H9 (cell line): Measurements from ENCODE around the gene PLEKHA8. TPM values are rescaled to one million over a fixed set of nuclear protein-coding genes. Genes with fewer than 3 reads are reported as not detected.

Experiments
- DNase-seq: peaks from one replicate; pipeline ENCODE4 v3.0.0-alpha.2; 2017
- H2AFZ ChIP-seq: one replicate; pipeline ENCODE4 v1.6.1; 2013; ENCODE audit warnings: mild to moderate bottlenecking, low read length, control low read depth, moderate library complexity
- H2AK5ac ChIP-seq: 2 replicates; pipeline ENCODE4 v1.6.1; 2013; ENCODE audit warnings: low read length, control low read depth, mixed read lengths; ENCODE audit not compliant: insufficient read length
- H2BK120ac ChIP-seq: one replicate; pipeline ENCODE4 v1.6.1; 2013; ENCODE audit warnings: low read depth, mild to moderate bottlenecking, low read length, control low read depth, inconsistent platforms; ENCODE audit not compliant: poor library complexity, severe bottlenecking
- H2BK12ac ChIP-seq: 2 replicates; pipeline ENCODE4 v1.6.1; 2013; ENCODE audit warnings: low read length, control low read depth, mixed read lengths, low read depth; ENCODE audit not compliant: insufficient read length
- H2BK15ac ChIP-seq: 2 replicates; pipeline ENCODE4 v1.6.1; 2013; ENCODE audit warnings: low read depth, low read length, control low read depth
- H2BK20ac ChIP-seq: one replicate; pipeline ENCODE4 v1.6.1; 2013; ENCODE audit warnings: low read depth, mild to moderate bottlenecking, low read length, control low read depth, inconsistent platforms; ENCODE audit not compliant: poor library complexity, severe bottlenecking
- H2BK5ac ChIP-seq: 2 replicates; pipeline ENCODE4 v1.6.1; 2013; ENCODE audit warnings: low read length, control low read depth, mixed read lengths; ENCODE audit not compliant: insufficient read length
- H3K14ac ChIP-seq: 2 replicates; pipeline ENCODE4 v1.6.1; 2013; ENCODE audit warnings: low read length, control low read depth; ENCODE audit not compliant: insufficient read depth
- H3K18ac ChIP-seq: 2 replicates; pipeline ENCODE4 v1.6.1; 2013; ENCODE audit warnings: low read depth, mild to moderate bottlenecking, mixed read lengths, low read length, control low read depth; ENCODE audit not compliant: insufficient read length
- H3K23ac ChIP-seq: 2 replicates; pipeline ENCODE4 v1.6.1; 2013; ENCODE audit warnings: low read length, control low read depth, mixed read lengths, low read depth; ENCODE audit not compliant: insufficient read length
- H3K23me2 ChIP-seq: 2 replicates; pipeline ENCODE4 v1.6.1; 2013; ENCODE audit warnings: low read depth, mild to moderate bottlenecking, mixed read lengths, low read length, control low read depth; ENCODE audit not compliant: insufficient read length, poor library complexity, severe bottlenecking
- H3K27ac ChIP-seq: 2 replicates; pipeline ENCODE4 v1.5.1; 2013; ENCODE audit warnings: low read length, control low read depth, mixed read lengths, low read depth; ENCODE audit not compliant: insufficient read length
- H3K27me3 ChIP-seq: 2 replicates; pipeline ENCODE4 v1.6.1; 2013; ENCODE audit warnings: low read length, control low read depth, inconsistent platforms; ENCODE audit not compliant: insufficient read depth
- H3K4ac ChIP-seq: 2 replicates; pipeline ENCODE4 v1.6.1; 2013; ENCODE audit warnings: low read depth, mild to moderate bottlenecking, control low read depth, inconsistent platforms, low read length, moderate library complexity
- H3K4me1 ChIP-seq: 2 replicates; pipeline ENCODE4 v1.6.1; 2013; ENCODE audit warnings: low read length, control low read depth, inconsistent platforms; ENCODE audit not compliant: insufficient read depth
- H3K4me2 ChIP-seq: 2 replicates; pipeline ENCODE4 v1.6.1; 2013; ENCODE audit warnings: low read length, control low read depth, mixed read lengths; ENCODE audit not compliant: insufficient read length, insufficient read depth
- H3K56ac ChIP-seq: 2 replicates; pipeline ENCODE4 v1.6.1; 2013; ENCODE audit warnings: low read depth, mild to moderate bottlenecking, mixed read lengths, low read length, control low read depth; ENCODE audit not compliant: insufficient read length
- H3K79me1 ChIP-seq: 2 replicates; pipeline ENCODE4 v1.6.1; 2013; ENCODE audit warnings: low read depth, mild to moderate bottlenecking, moderate library complexity, low read length, control low read depth, inconsistent platforms; ENCODE audit not compliant: insufficient read depth, poor library complexity, severe bottlenecking
- H3K79me2 ChIP-seq: 2 replicates; pipeline ENCODE4 v1.6.1; 2013; ENCODE audit warnings: low read length, control low read depth, inconsistent platforms; ENCODE audit not compliant: insufficient read depth
- H3K9ac ChIP-seq: 2 replicates; pipeline ENCODE4 v1.6.1; 2013; ENCODE audit warnings: low read length, control low read depth, mixed read lengths; ENCODE audit not compliant: insufficient read length; ENCODE audit errors: extremely low read depth
- H3K9me3 ChIP-seq: one replicate; pipeline ENCODE4 v1.6.1; 2013; ENCODE audit warnings: low read depth, low read length, inconsistent platforms; ENCODE audit not compliant: control insufficient read depth
- H3T11ph ChIP-seq: one replicate; pipeline ENCODE4 v1.6.1; 2013; ENCODE audit warnings: mild to moderate bottlenecking, low read length, control low read depth, inconsistent platforms
- H4K20me1 ChIP-seq: one replicate; pipeline ENCODE4 v1.6.1; 2013; ENCODE audit not compliant: control insufficient read depth, insufficient read length, insufficient read depth
- H4K5ac ChIP-seq: 2 replicates; pipeline ENCODE4 v1.6.1; 2013; ENCODE audit warnings: low read depth, mild to moderate bottlenecking, mixed read lengths, low read length, control low read depth; ENCODE audit not compliant: insufficient read length
- H4K8ac ChIP-seq: replicated peaks from 2 replicates; pipeline ENCODE4 v1.6.1; 2013; ENCODE audit warnings: low read length, control low read depth, mixed read lengths, low read depth; ENCODE audit not compliant: insufficient read length
- H4K91ac ChIP-seq: 2 replicates; pipeline ENCODE4 v1.6.1; 2013; ENCODE audit warnings: low read depth, mild to moderate bottlenecking, moderate library complexity, mixed read lengths, low read length, control low read depth; ENCODE audit not compliant: insufficient read length
- H3K27ac Mint-ChIP-seq, 3 experiments: 2 replicates in 2 of 3; 3 replicates in 1 of 3; pipeline ENCODE4 v1.8.0; 2020 to 2021; ENCODE audit warnings: mixed read lengths in 3 of 3, mild to moderate bottlenecking in 1 of 3, moderate library complexity in 1 of 3
- H3K27me3 Mint-ChIP-seq: 2 replicates; pipeline ENCODE4 v1.8.0; 2021; ENCODE audit warnings: low read depth, mild to moderate bottlenecking, moderate library complexity, mixed read lengths
- H3K36me3 Mint-ChIP-seq, 3 experiments: 2 replicates in 2 of 3; 3 replicates in 1 of 3; pipeline ENCODE4 v1.8.0; 2020 to 2021; ENCODE audit warnings: low read depth in 3 of 3, mixed read lengths in 3 of 3; ENCODE audit not compliant: insufficient read depth in 1 of 3
- H3K4me1 Mint-ChIP-seq, 2 experiments: 2 replicates each; pipeline ENCODE4 v1.8.0; 2020; ENCODE audit warnings: mixed read lengths in 2 of 2
- H3K4me3 Mint-ChIP-seq, 2 experiments: 2 replicates in 1 of 2; 3 replicates in 1 of 2; pipeline ENCODE4 v1.8.0; 2020 to 2021; ENCODE audit warnings: mild to moderate bottlenecking in 2 of 2, mixed read lengths in 2 of 2, moderate library complexity in 1 of 2
- H3K9me3 Mint-ChIP-seq, 2 experiments: 2 replicates in 1 of 2; 3 replicates in 1 of 2; pipeline ENCODE4 v1.8.0; 2020; ENCODE audit warnings: mild to moderate bottlenecking in 2 of 2, mixed read lengths in 2 of 2, moderate library complexity in 1 of 2
- WGBS: extraction: QIAGEN DNeasy Blood & Tissue Kit; methylation state at CpG from one replicate; pipeline ENCODE4 v1.1.7; 2013; ENCODE audit warnings: missing lambda C conversion rate, low lambda C conversion rate, mixed read lengths; ENCODE audit not compliant: insufficient read length; ENCODE audit errors: extremely low coverage; 5-methylcytosine and 5-hydroxymethylcytosine counted together
- total RNA-seq: library from RNA; stranded (reverse); gene quantifications from 2 replicates; pipeline ENCODE4 v1.2.1, GENCODE V29; 2021
- TF ChIP-seq, protein P1 (sequence below): fragments of 200-600 bp; sonication (generic); conservative IDR thresholded peaks from 3 replicates; pipeline ENCODE4 v1.8.0; 2021; ENCODE audit warnings: antibody characterized with exemption, mild to moderate bottlenecking

Gene PLEKHA8
- total RNA-seq, 1 experiment from 2014 or later: 37.0 TPM

DNA sequence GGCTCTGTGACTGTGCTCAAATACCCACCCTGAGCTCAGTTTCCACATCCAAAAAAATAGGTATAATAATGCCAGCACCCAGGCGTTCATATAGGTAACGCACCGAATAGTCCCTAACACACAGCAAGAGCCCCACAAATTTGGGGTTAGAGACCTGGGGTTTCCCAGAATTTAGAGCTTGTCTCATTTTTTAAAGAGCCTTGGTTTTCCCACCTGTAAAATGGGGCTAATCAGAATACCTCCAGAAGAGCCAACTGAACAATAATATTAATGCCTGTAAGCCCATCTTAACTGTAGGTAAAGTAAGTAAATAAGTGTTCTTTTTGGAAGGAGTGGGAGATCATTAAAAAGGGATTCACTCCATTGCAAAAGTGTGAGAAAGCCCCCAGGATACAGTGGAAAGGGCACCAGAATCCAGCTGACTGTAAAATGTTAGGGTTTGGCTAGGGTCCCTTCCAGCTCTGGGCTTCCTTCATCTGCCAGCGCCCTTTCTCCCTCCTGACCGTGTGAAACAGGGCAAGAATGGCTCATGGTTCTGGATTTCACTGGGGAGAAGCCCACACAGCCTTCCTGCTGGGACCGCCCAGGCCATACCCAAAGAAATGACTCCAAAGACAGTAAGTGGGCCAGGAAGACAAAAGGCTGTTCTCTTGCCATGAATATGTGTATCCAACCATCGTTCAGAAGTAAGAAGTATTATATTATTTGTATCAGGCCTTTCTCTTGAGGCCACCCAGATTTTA, 108.7 kb downstream of the PLEKHA8 start:
- Histone ChIP-seq H3K23ac (no peak overlapping the region), H3K18ac (no peak overlapping the region), H3K56ac (no peak overlapping the region), H3K4me1 (no peaks in the 10 kb centered on the region), H3K9me3 (no peaks in the 10 kb centered on the region), H2BK15ac (no peak overlapping the region), H3K27me3 (peaks cover 3% of the 10 kb centered on the region; the same call in 1 of the 2 replicates), H2BK20ac (no peak overlapping the region), H3K23me2 (peaks cover 10% of the 10 kb centered on the region), H2AK5ac (no peak overlapping the region), H4K20me1 (no peaks in the 10 kb centered on the region), H4K5ac (no peak overlapping the region), H4K91ac (no peak overlapping the region), H2AFZ (no peak overlapping the region), H4K8ac (no peak overlapping the region), H3K4me2 (peak overlapping the region; percentile 84), H2BK12ac (no peak overlapping the region), H3K9ac (no peak overlapping the region), H3K79me2 (no peaks in the 10 kb centered on the region), H3K27ac (no peak overlapping the region), H2BK5ac (no peak overlapping the region), H3K14ac (no peak overlapping the region), H3K79me1 (no peaks in the 10 kb centered on the region), H3T11ph (no peak overlapping the region), H3K4ac (no peak overlapping the region), H2BK120ac (no peak overlapping the region)
- Mint-ChIP-seq H3K27ac (no peak overlapping the region), H3K9me3 (no peaks in the 10 kb centered on the region), H3K4me3 (peak overlapping the region; percentile 80 to 93), H3K4me1 (peaks cover 8% of the 10 kb centered on the region in 2 experiments), H3K27me3 (peaks cover 39% of the 10 kb centered on the region), H3K36me3 (no peaks in the 10 kb centered on the region)
- TF ChIP-seq, protein P1, sequence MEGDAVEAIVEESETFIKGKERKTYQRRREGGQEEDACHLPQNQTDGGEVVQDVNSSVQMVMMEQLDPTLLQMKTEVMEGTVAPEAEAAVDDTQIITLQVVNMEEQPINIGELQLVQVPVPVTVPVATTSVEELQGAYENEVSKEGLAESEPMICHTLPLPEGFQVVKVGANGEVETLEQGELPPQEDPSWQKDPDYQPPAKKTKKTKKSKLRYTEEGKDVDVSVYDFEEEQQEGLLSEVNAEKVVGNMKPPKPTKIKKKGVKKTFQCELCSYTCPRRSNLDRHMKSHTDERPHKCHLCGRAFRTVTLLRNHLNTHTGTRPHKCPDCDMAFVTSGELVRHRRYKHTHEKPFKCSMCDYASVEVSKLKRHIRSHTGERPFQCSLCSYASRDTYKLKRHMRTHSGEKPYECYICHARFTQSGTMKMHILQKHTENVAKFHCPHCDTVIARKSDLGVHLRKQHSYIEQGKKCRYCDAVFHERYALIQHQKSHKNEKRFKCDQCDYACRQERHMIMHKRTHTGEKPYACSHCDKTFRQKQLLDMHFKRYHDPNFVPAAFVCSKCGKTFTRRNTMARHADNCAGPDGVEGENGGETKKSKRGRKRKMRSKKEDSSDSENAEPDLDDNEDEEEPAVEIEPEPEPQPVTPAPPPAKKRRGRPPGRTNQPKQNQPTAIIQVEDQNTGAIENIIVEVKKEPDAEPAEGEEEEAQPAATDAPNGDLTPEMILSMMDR: no peak
- WGBS: no CpG with 5 or more reads among the region's 7 CpGs
- no peak for DNase-seq
